Mucosa of gallbladder (tissue), 1 donor: ENCODE measurements around the gene ADAM10. TPM values are rescaled to one million over a fixed set of nuclear protein-coding genes. Genes with fewer than 3 reads are reported as not detected.
"Not testable (repeated sequence)": the region's sequence is repeated elsewhere in the genome, so short reads cannot be mapped to it uniquely, and the experiment has no call there.

Experiments used
- DNase-seq: peaks from one replicate; pipeline ENCODE4 v3.0.0-alpha.2; 2020; ENCODE audit warnings: low spot score
- total RNA-seq: library from RNA; stranded (reverse); gene quantifications from one replicate; pipeline ENCODE4 v1.2.1, GENCODE V29; 2021
- donor health status: DM: no; HTN: no; CAD: no.

ADAM10 gene, protein sequence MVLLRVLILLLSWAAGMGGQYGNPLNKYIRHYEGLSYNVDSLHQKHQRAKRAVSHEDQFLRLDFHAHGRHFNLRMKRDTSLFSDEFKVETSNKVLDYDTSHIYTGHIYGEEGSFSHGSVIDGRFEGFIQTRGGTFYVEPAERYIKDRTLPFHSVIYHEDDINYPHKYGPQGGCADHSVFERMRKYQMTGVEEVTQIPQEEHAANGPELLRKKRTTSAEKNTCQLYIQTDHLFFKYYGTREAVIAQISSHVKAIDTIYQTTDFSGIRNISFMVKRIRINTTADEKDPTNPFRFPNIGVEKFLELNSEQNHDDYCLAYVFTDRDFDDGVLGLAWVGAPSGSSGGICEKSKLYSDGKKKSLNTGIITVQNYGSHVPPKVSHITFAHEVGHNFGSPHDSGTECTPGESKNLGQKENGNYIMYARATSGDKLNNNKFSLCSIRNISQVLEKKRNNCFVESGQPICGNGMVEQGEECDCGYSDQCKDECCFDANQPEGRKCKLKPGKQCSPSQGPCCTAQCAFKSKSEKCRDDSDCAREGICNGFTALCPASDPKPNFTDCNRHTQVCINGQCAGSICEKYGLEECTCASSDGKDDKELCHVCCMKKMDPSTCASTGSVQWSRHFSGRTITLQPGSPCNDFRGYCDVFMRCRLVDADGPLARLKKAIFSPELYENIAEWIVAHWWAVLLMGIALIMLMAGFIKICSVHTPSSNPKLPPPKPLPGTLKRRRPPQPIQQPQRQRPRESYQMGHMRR
- total RNA-seq: 134 TPM

DNA sequence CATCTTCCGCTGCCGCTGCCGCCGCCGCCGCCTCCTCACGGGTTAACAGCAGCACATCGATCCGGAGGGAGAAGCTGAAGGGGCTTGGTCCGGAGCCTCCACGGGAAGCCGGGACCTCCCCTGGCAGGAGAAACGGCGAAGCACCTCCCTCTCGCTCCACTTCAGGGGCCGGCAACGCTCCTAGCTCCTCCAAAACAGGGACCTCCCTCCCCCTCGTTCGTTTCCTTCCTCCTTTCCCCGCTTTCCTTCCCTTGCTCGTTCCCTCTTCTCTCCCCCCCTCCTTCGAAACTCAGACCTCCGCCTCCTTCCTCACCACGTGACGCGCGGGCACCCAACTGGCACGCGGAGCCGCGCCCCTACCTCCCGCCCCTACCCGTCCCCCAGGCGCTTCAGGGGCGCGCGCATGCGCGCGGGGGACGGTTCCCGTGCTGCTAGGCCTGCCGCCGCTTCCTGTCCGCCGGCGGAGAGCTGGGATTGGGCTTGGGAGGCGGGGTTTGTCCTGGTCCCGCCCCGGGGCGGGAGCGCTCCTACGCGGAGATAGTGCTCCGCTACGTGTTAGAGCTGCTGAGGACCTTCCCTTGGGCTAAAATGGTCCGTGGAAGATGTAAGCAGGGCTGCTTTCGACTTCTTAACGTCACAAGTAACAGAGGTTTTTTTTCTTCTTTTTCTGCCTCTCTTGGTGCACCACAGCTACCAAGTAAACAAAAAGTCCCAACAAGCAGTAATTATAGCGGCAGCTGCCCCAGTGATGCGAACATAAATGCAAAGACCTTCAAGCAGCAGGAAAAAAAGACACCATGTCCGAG is at the start of gene ADAM10:
Gene ADAM10 (minus strand): TSS at position 176 of the 806 bp plus-strand sequence. CDS start 173 bp downstream, at position 3.
- DNase-seq: peak; percentile 99

DNA sequence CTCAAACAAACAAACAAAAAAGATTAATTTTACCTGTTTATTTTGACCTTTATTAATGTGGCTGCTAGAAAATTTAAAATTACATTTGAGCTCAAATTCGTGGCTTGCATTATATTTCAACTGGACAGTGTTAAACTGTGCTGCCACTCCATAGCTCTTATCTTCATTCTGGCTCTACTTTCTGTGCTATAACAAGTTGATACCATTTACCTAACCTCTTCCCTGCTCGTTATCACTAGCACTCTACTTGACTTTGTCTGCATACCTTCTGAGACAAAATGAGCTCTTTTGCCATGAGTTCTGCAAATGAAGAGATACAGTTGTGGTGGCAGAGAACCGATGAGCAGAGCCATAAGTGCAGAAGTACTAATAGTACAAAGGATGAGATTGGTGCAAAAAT is 48.0 kb upstream of the ADAM10 start:
- DNase-seq: no peak

DNA sequence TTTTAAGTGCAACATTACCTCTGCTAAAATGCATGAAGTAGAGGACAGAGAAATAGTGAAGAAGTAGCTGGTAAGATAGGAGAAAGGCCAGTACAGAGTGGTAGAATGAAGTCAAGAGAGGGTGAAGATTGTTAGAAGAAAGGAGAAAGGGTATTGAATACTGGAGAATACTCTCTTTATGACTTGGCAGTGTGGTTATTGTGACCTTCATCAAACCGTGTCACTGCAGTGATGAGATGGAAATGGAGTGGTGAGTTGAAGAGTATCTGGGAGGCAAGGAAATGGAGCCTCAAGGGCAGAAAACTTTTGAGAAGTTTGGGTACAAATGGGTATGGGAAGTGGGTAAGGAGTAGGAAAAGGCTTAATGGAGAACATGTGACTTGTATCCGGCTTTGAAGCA is 46.3 kb upstream of the ADAM10 start:
- no peak for DNase-seq

DNA sequence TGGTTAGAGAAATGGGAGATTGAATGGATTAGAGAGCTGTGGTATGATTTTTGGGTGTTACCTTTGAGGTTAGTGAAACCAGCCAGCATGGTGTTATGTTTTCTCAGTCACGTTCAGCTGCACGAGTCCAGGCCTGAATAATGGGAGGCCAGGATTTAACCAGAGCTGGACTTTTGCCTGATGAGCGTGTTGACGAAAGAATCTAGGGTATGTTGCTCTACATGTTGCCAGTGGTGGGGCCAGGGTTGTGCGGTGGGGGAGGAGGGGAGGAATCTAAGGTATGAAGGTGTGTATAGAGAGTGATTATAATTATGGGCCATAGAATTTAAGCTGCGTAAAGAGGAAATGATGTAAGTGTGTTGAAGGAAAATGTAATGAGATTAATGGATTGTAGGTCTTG is 44.4 kb upstream of the ADAM10 start:
- no peak for DNase-seq

DNA sequence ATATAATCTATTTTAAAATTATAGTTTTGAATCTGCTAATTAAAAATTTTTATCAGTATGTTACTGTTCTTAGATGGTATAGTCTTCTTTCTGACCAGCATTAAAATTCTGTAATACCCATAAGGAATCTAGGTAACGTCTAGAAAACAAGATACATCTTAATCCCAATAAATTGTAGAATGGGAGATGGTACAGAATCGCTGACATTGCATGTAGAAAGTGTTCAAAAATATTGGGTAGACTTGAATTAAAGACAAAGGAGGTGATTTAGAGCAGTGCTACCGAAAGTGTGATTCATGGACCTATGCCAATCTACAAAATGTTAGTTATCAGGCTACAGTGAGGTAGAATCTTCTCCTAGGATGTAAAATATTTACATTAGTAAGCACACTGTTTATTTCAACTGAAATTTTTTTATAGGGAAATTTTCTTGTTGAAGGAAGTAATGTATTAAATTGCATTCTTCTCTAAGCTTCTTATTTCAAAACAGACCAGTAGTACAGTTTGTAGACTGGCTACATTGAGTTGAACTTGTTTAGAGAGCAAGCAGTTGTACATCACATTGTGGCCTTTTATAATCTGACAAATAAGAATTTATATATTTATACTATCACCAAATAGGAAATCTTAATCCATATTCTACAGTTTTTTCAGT is 38.7 kb upstream of the ADAM10 start:
- no peak for DNase-seq

DNA sequence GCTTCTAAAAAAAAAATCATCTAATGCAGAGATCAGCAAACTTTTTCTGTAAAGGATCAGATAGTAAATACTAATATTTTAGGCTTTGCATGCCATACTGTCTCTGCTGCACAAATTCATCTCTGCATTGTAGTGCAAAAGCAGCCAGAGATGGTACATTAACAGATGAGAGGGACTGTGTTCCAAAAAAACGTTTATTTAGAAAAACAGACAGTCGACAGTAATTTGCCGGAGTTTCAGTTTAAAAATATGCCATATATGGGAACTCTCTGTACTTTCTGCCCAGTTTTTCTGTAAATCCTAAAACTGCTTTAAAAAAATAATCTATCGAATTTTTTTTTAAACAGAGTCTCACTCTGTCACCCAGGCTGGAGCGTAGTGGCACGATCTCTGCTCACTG is 35.8 kb upstream of the ADAM10 start:
- DNase-seq: no peak

DNA sequence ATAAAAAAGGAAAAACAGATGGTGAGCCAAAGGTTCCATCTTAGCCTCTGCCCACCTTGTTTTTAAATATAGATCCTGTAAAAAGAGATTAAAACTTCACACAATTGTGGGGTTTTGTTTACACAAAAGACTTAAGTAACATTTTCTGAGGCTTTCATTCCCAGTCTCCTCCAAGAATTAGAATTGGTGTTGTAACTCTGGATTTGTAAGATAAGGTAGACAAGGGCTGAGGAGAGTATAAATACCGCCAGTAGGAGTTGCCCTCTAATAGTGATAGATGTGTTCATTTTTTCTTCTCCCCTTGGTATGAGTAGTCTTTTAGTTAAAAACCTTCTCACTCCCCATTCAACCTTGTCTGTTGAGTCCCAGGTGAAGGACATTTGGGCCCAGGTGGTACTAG is 30.0 kb upstream of the ADAM10 start:
- DNase-seq: no peak

DNA sequence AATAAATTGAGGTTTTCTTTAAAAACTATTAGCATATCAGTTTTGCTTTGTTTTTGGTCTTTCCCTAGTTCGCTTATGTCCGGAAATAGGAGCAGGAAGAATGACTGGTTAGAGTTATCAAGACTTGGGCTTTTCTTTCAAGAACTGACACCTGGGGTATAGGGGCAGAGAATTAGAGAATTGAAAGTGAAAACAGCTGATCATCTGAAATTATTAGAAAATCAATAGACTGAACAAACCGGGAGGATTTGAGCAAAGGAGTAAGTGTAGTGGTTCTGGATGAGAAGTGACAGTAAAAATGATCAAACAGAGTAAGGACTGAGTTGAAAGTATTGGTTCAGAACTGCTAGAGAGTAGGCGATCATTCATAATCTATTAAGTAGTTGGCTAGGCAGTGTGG is 27.6 kb upstream of the ADAM10 start:
- DNase-seq: no peak

DNA sequence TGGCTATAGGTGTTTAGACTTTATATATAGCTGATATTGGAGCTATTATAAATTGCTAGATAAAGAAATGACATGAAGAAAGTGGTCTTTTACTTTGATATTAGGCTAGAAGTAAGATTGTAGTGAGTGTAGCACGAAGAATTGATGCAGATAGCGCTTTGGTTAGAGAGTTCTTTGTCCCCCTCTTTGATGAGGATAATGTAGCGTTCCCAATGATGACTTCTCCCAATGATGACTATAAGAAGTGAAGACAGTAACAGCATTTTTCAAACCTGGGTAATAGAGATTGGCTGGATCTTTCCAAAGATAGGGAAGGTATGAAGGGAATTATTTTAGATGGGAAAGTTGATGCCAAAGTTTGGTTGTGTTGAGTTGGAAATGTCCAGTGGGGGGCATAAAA is 25.9 kb upstream of the ADAM10 start:
- DNase-seq: no peak

DNA sequence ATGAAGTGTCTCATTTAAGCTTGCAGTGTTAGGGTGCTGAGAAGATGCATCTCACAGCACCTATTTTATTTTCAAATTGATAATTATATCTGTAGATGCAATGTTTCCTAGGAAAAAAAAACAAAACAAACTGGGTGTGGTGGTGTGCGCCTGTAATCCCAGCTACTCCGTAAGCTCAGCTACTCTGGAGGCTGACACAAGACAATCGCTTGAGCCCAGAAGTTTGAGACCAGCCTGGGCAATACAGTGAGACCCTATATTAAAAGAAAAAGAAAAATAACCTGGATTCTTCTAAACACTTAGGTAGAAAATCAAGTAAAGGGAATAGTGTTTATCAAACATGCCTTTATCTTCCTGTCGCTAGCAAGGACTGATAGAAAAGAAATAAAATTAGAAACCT is 23.5 kb upstream of the ADAM10 start:
- no peak for DNase-seq

DNA sequence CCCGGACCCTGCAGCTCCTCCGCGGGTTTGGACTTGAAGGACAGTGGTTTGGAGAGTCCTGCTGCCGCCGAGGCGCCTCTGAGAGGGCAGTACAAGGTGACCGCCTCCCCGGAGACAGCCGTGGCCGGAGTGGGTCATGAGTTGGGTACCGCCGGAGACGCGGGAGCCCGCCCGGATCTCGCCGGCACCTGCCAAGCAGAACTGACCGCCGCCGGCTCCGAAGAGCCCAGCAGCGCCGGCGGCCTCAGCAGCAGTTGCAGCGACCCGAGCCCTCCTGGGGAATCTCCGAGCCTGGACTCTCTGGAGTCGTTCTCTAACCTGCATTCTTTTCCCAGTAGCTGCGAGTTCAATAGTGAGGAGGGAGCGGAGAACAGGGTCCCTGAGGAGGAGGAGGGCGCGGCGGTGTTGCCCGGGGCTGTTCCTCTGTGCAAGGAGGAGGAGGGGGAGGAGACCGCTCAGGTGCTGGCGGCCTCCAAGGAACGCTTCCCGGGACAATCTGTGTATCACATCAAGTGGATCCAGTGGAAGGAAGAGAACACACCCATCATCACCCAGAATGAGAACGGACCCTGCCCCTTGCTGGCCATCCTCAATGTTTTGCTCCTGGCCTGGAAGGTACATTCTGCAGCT is 22.2 kb upstream of the ADAM10 start:
- peak; percentile 29 for DNase-seq

DNA sequence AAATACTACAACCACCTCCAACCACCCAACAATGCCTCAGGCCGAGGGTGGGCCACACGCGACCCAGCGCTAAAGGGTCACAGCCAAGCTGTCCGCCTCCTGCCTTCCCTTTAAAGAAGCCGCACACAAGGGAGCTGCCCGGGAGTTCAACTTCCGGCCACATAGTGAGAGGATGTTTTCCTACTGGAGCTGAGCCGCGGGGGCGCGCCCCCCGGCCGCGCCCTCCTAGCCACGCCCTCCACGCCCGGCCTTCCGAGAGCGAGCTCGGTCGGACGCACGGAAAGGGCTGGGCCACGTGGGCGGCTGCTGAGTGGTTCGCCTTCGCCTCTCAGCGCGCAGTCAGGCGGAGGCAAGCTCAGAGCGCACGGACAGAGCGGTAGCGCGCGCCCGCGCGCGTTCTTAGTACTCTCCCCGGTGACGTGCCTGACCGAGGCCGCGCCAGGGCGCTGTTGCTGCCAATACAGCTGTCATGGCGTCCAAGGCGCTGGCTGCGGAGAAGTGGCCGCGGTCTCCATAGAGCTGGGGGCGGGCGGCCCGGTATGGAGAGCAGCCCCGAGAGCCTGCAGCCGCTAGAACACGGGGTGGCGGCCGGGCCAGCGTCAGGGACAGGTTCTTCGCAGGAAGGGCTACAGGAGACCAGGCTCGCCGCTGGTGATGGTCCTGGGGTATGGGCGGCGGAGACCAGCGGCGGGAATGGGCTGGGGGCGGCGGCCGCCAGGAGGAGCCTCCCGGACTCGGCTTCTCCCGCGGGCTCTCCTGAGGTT is 21.5 kb upstream of the ADAM10 start, which contains the start of gene MINDY2:
Gene MINDY2 (plus strand): TSS at position 446 of the 764 bp plus-strand sequence. CDS start 94 bp downstream, at position 540.
- peak; percentile 99 for DNase-seq

DNA sequence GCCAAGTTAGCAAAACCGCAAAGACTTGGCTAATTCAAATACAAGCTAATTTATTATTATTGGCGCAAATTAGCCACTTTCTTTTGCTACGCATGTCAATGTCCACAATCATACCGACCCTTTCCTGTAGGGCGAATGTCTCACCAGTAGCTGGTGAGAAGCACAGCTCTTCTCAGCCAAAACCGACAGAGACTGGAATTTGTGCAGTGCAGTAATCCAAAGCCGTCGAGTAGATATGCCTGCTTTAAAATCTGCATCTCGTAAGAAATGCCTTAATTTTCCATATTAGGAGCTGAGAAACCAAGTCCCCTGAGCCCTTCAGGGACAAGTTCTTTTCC is 21.0 kb upstream of the ADAM10 start:
- DNase-seq: no peak

DNA sequence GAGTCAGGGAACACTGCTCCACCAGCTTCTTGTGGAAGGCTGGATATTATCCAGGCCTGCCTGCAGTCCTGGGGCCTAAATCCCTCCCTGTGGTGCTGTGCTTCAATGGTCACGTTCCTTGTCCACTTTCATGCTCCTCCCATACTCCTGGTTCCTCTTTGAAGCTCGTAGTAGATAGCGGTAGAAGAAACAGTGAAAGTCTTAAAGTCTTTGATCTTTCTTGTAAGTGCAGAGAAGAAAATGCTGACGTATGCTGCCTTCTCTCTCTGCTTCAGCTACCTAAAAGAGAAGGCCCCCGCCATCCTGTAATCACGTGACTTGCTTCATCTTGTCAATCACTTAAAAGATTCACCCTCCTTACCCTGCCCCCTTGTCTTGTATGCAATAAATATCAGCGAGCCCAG is 19.1 kb upstream of the ADAM10 start:
- DNase-seq: not testable (repeated sequence)

DNA sequence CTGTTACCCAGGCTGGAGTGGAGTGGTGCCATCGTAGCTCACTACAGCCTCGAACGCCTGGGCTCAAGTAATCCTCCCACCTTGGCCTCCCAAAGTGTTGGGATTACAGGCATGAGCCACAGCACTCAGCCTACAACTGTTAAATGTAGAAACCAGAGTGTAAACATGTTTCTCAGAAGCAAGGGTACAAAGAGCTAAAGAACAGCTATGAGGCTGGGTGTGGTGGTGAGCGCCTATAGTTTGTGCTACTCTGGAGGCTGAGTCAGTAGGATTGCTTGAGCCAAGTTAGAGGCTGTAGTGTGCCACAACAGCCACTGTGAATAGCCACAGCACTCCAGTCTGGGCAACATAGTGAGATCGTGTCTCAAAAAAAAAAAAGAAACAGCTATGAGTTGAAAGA is 16.8 kb upstream of the ADAM10 start:
- DNase-seq: no peak

DNA sequence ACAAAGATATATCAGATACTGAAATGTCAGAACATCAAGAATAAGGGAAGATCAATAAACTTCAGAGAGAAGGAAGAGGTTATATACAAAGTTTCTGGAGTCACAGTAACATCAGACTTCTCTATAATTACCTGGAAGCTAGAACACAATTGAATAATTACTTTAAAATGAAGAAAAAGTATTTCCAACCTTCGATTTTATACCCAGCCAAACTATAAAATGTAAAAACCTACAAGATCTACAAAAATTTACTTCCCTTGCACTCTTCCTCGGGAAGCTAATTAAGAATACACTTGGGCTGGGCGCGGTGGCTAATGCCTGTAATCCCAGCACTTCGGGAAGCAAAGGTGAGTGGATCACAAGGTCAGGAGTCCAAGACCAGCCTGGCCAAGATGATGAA is 15.0 kb upstream of the ADAM10 start:
- DNase-seq: no peak

DNA sequence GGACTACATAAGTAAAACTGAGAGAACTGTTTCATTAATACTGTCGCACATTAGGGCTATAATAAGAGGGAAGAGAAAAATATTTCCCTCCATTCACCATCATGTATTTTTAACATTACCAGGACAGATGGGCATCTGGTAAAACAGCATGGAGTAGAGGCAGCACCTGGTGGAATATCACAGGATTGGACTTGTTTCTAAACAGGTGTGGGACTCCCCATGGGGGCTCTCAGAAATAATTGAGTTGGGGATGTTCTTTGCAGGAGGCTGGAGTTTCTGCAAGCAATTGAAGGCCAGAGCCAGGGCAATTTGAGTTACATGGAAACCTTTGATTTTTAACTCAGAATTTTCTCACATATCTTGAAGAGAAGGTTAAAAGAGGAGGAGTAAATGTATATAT is 13.2 kb upstream of the ADAM10 start:
- DNase-seq: no peak

DNA sequence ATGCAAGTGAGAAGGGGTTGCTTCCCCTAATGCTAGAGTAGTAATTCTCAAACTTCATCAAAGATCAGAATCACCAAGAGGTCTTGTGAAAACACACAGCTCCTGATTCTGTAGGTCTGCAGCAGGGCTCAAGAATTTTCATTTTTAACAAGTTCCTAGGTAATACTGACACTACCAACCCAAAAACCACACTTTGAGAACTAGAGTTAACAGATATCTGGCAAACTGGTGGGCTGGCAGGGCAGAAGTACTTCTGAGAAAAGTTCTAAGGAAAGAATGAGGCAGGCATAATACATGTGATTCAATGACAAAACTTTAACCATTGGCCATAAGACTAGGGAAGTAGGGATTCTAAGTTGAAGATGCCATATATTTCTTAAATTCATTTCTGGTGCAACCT is 12.8 kb upstream of the ADAM10 start:
- no peak for DNase-seq

DNA sequence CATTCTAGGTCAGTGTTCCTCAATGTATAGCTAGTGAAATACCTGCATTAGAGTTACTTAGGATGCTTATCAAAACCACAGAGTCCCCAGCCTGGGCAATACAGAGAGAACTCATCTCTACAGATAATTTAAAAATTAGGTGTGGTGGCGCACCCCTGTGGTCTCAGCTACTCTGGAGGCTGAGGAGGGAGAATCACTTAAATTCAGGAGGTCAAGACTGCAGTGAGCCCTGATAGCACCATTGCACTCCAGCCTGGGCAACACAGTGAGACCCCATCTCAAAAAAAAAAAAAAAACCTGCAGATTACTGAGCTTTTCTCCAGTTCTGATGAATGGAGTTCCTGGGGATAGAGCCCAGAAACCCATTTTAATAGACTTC is 11.5 kb upstream of the ADAM10 start:
- no peak for DNase-seq

DNA sequence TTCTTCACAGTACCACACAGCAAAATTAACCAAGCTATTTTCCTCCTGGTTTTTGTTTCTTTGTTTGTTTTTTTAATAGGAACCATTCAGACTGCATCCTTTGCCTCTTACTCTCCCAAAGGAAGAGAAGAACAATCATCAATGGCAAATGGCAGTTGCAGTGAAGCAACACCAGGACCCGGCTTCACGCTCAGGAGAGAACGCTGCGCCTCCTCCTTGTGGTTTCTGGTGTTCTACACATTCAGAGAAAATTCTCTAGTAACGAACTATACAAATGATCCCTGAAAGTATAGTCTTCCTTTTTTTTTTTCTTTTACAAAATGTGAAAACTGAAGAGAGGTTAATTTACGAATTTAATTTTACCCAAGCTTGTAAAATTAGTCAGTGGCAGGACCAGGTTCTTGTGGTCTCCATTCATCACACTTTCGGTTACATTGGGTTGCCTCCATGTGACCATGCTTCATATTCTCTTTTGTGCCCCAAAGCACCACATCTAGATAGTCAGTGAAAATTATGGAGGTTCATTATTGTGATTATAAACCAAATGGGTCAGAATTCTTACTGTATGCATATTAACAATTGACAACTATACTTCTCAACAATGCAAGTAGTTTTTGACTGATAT is 11.0 kb upstream of the ADAM10 start:
- no peak for DNase-seq
